GM21526 (cell line): Measurements from ENCODE around the gene SLX4.
A peak's percentile ranks its signal among the peaks of the same experiment; 100 is the strongest.
"Not testable (repeated sequence)": the region's sequence is repeated elsewhere in the genome, so short reads cannot be mapped to it uniquely, and the experiment has no call there.

ENCODE experiments used
- ATAC-seq: cut with Tn5 transposase; IDR thresholded peaks from one replicate; pipeline ENCODE4 v1.9.1; 2021; ENCODE audit warnings: moderate library complexity; ENCODE audit not compliant: unreplicated experiment, low FRiP score

SLX4 gene

GRCh38 chr16:3611146-3611975 is at the start of gene SLX4:
Gene SLX4, minus strand, starts transcription at chr16:3611606. Its CDS starts 2,642 bp downstream, at chr16:3608964.
- peak; percentile 77 for ATAC-seq

GRCh38 chr16:3659251-3659650 is 47.8 kb upstream of the SLX4 start:
- ATAC-seq, result no peak

- no peak for ATAC-seq
These were observed 45.4 kb upstream of the SLX4 start for GRCh38 chr16:3656491-3657468.

- ATAC-seq, result not testable (repeated sequence)
These were observed 44.7 kb upstream of the SLX4 start for GRCh38 chr16:3656160-3656490.

GRCh38 chr16:3655396-3656159 is 44.2 kb upstream of the SLX4 start:
- no peak for ATAC-seq

GRCh38 chr16:3655030-3655395 is 43.6 kb upstream of the SLX4 start:
- ATAC-seq, result no peak

- no peak for ATAC-seq
These were observed 43.0 kb upstream of the SLX4 start, which contains the start of gene DNASE1 for GRCh38 chr16:3654249-3654991. Gene DNASE1, plus strand, starts transcription at chr16:3654691. Its CDS starts 683 bp downstream, at chr16:3655374.

GRCh38 chr16:3652373-3653195 is 41.2 kb upstream of the SLX4 start:
- ATAC-seq, result no peak

GRCh38 chr16:3651461-3652372 is 40.3 kb upstream of the SLX4 start:
- ATAC-seq, result no peak

- ATAC-seq, result no peak
These were observed 39.3 kb upstream of the SLX4 start for GRCh38 chr16:3650631-3651265.

GRCh38 chr16:3646348-3646920 is 35.0 kb upstream of the SLX4 start:
- ATAC-seq, result no peak

GRCh38 chr16:3645504-3646347 is 34.3 kb upstream of the SLX4 start:
- no peak for ATAC-seq

GRCh38 chr16:3645108-3645503 is 33.7 kb upstream of the SLX4 start:
- no peak for ATAC-seq

- no peak for ATAC-seq
These were observed 31.8 kb upstream of the SLX4 start for GRCh38 chr16:3643095-3643730.

GRCh38 chr16:3642397-3643094 is 31.1 kb upstream of the SLX4 start:
- no peak for ATAC-seq
